ENCODE data around the gene DNAJC8.

DNA sequence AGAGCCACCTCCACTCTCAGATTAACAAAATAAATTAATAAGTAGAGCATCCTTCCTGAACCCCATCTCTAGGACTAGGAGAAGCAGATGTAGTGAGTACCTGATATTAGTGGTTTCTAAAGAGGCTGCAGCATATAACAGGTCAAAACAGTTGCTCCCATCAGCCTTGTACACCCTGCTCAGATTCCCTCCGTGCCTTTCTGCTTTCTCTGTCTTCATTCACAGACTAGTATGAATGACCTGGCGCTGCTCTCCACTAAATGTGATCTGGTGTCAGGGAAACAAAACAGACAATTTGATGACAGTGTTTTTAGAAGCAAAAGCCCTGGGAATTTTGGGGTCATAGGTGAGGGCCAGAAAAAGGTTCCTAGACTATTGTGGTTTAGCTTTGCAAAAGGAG lies 34.8 kb upstream of the DNAJC8 start:
- TF ChIP-seq, protein P1, sequence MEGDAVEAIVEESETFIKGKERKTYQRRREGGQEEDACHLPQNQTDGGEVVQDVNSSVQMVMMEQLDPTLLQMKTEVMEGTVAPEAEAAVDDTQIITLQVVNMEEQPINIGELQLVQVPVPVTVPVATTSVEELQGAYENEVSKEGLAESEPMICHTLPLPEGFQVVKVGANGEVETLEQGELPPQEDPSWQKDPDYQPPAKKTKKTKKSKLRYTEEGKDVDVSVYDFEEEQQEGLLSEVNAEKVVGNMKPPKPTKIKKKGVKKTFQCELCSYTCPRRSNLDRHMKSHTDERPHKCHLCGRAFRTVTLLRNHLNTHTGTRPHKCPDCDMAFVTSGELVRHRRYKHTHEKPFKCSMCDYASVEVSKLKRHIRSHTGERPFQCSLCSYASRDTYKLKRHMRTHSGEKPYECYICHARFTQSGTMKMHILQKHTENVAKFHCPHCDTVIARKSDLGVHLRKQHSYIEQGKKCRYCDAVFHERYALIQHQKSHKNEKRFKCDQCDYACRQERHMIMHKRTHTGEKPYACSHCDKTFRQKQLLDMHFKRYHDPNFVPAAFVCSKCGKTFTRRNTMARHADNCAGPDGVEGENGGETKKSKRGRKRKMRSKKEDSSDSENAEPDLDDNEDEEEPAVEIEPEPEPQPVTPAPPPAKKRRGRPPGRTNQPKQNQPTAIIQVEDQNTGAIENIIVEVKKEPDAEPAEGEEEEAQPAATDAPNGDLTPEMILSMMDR (conservative IDR thresholded peaks at IDR 0.05): no peak
- no peak for TF ChIP-seq EZH2 (IDR thresholded peaks at IDR 0.05; ENCODE audit: low read depth)
